ENCODE data around the gene ATAD3B. TPM values are rescaled to one million over a fixed set of nuclear protein-coding genes. Genes with fewer than 3 reads are reported as not detected.

Gene ATAD3B
- 28.1 and 28.3 TPM in 2 replicates for total RNA-seq

GRCh38 chr1:1471389-1472052 is at the start of gene ATAD3B:
TSS of gene ATAD3B (plus strand) at chr1:1471765. CDS start at chr1:1471885, 120 bp downstream.

GRCh38 chr1:1435106-1435903 is 36.3 kb upstream of the ATAD3B start, which contains the start of gene VWA1:
TSS of gene VWA1 (plus strand) at chr1:1435690. CDS start at chr1:1435749, 59 bp downstream.

GRCh38 chr1:1449099-1449739 is 22.3 kb upstream of the ATAD3B start, which contains the start of gene ATAD3C:
TSS of gene ATAD3C (plus strand) at chr1:1449689. CDS start at chr1:1450684, 995 bp downstream.

GRCh38 chr1:1511533-1512285 is 40.1 kb downstream of the ATAD3B start, which contains the start of gene ATAD3A:
TSS of gene ATAD3A (plus strand) at chr1:1512162. CDS start at chr1:1512269, 107 bp downstream.

GRCh38 chr1:1540090-1540817 is 68.7 kb downstream of the ATAD3B start, which contains the start of gene TMEM240:
TSS of gene TMEM240 (minus strand) at chr1:1540624. CDS start at chr1:1540346, 278 bp downstream.

Other genes with a start within 250 kb of the ATAD3B start
- 78.0 and 108 TPM in 2 replicates for gene SDF4, start 239.8 kb upstream of the ATAD3B start, total RNA-seq
- gene B3GALT6, start 239.5 kb upstream of the ATAD3B start, total RNA-seq = 20.8 and 35.1 TPM in 2 replicates
- 0.32 and 0.76 TPM in 2 replicates for gene C1QTNF12, start 225.0 kb upstream of the ATAD3B start, total RNA-seq
- 41.3 and 52.3 TPM in 2 replicates for gene UBE2J2, start 197.9 kb upstream of the ATAD3B start, total RNA-seq
- gene SCNN1D, start 191.3 kb upstream of the ATAD3B start, total RNA-seq = 0.32 and 0.46 TPM in 2 replicates
- gene ACAP3, start 163.8 kb upstream of the ATAD3B start, total RNA-seq = 13.1 and 23.1 TPM in 2 replicates
- 15.5 and 17.2 TPM in 2 replicates for gene PUSL1, start 163.2 kb upstream of the ATAD3B start, total RNA-seq
- 41.3 and 52.6 TPM in 2 replicates for gene INTS11, start 147.1 kb upstream of the ATAD3B start, total RNA-seq
- gene CPTP, start 147.0 kb upstream of the ATAD3B start, total RNA-seq = 9.0 and 11.4 TPM in 2 replicates
- under 0.01 and 0.30 TPM in 2 replicates for gene TAS1R3, start 140.5 kb upstream of the ATAD3B start, total RNA-seq
- gene DVL1, start 122.3 kb upstream of the ATAD3B start, total RNA-seq = 39.2 and 48.4 TPM in 2 replicates
- gene MXRA8, start 113.2 kb upstream of the ATAD3B start, total RNA-seq = 1.6 and 2.1 TPM in 2 replicates
- 113 and 146 TPM in 2 replicates for gene AURKAIP1, start 96.6 kb upstream of the ATAD3B start, total RNA-seq
- 82.2 and 111 TPM in 2 replicates for gene CCNL2, start 72.4 kb upstream of the ATAD3B start, total RNA-seq
- gene MRPL20, start 64.5 kb upstream of the ATAD3B start, total RNA-seq = 122 and 126 TPM in 2 replicates
- under 0.01 TPM in 1 of 2 replicates, not detected in the other for gene ANKRD65, start 50.5 kb upstream of the ATAD3B start, total RNA-seq
- gene VWA1, start 36.1 kb upstream of the ATAD3B start, total RNA-seq = 0.91 and 1.6 TPM in 2 replicates
- gene ATAD3C, start 22.1 kb upstream of the ATAD3B start, total RNA-seq = not detected in 2 replicates
- gene ATAD3A, start 40.4 kb downstream of the ATAD3B start, total RNA-seq = 39.5 and 49.0 TPM in 2 replicates
- 2.9 and 4.1 TPM in 2 replicates for gene TMEM240, start 68.9 kb downstream of the ATAD3B start, total RNA-seq
- 67.0 and 82.2 TPM in 2 replicates for gene SSU72, start 103.1 kb downstream of the ATAD3B start, total RNA-seq
- 0.15 and 0.65 TPM in 2 replicates for gene FNDC10, start 128.4 kb downstream of the ATAD3B start, total RNA-seq
- gene MIB2, start 143.7 kb downstream of the ATAD3B start, total RNA-seq = 27.6 and 54.3 TPM in 2 replicates
- gene MMP23B, start 160.4 kb downstream of the ATAD3B start, total RNA-seq = 0.61 and 0.97 TPM in 2 replicates
- gene CDK11B, start 187.2 kb downstream of the ATAD3B start, total RNA-seq = 6.7 and 8.8 TPM in 2 replicates
- 16.6 and 17.9 TPM in 2 replicates for gene SLC35E2B, start 221.0 kb downstream of the ATAD3B start, total RNA-seq

All from epithelial cell of umbilical artery (primary cell).